K562 (cell line): ENCODE measurements around the gene ASCL2. TPM values are rescaled to one million over a fixed set of nuclear protein-coding genes. Genes with fewer than 3 reads are reported as not detected.

Source experiments
- JUN ChIP-seq, 2 experiments: sonication (generic) in 1 of 2; formaldehyde crosslinking in 1 of 2; IDR thresholded peaks; 2 replicates each; pipeline versions ENCODE4 v1.6.1 to v1.8.0; 2012 to 2022; ENCODE audit warnings: borderline replicate concordance in 2 of 2, mild to moderate bottlenecking in 2 of 2, improper control_type of control experiment in 1 of 2, low read depth in 1 of 2, low read length in 1 of 2, missing genetic modification reagents in 1 of 2
- NBN ChIP-seq: fragments of 450-650 bp; IDR thresholded peaks from 2 replicates; pipeline ENCODE4 v1.6.1; 2016; ENCODE audit warnings: low read depth, mild to moderate bottlenecking
- PHF8 ChIP-seq: fragments of 200-600 bp; sonication (generic); IDR thresholded peaks from 2 replicates; pipeline ENCODE4 v1.6.1; 2012; ENCODE audit warnings: mixed run types, mild to moderate bottlenecking, inconsistent platforms, low read length, moderate library complexity, borderline replicate concordance
- POLR2G ChIP-seq: fragments of 200-400 bp; formaldehyde crosslinking; IDR thresholded peaks from 2 replicates; pipeline ENCODE4 v1.6.1; 2017; ENCODE audit warnings: low read depth, mild to moderate bottlenecking, antibody characterized with exemption, low read length, moderate library complexity
- SPI1 ChIP-seq: IDR thresholded peaks from 2 replicates; pipeline ENCODE4 v1.6.1; 2011; ENCODE audit warnings: low read depth, low read length, control low read depth, borderline replicate concordance
- ZNF140 ChIP-seq: fragments of 250-450 bp; sonication (Bioruptor Pico); IDR thresholded peaks from 2 replicates; pipeline ENCODE4 v1.8.0; 2021; ENCODE audit warnings: moderate library complexity, mild to moderate bottlenecking, inconsistent platforms
- ZNF197 ChIP-seq: fragments of 200-800 bp; sonication (Bioruptor generic); IDR thresholded peaks from 2 replicates; pipeline ENCODE4 v1.6.1; 2016; ENCODE audit warnings: low read depth, missing genetic modification characterization, missing compliant biosample characterization
- polyA plus RNA-seq, 8 experiments: library from polyadenylated mRNA; depleted of rRNA in 4 of 8; stranded (reverse) in 5 of 8; unstranded in 3 of 8; fragments of >200 nt; fragmentation: Nextera tagmentation in 2 of 8; fragmentation: Illumina TruSeq in 1 of 8; extraction: Ambion mirVana in 2 of 8; extraction: Trizol in 1 of 8; gene quantifications; 2 replicates each; pipeline versions ENCODE4 v1.2.1 to v1.2.3, GENCODE V29; 2011 to 2014; ENCODE audit warnings: inconsistent platforms in 1 of 8, missing spikeins in 1 of 8
- total RNA-seq, 7 experiments: library from RNA; depleted of rRNA in 6 of 7; stranded (reverse); fragments of >200 nt in 6 of 7; fragmentation: Illumina TruSeq in 2 of 7; extraction: Trizol in 2 of 7; gene quantifications; 2 replicates each; pipeline versions ENCODE4 v1.2.1 to v1.2.3, GENCODE V29; 2011 to 2021; ENCODE audit warnings: low replicate concordance in 1 of 7
- TF ChIP-seq, protein P1 (sequence below): fragments of 450-650 bp; IDR thresholded peaks from 2 replicates; pipeline ENCODE4 v1.7.0; 2016; ENCODE audit warnings: borderline replicate concordance
- TF ChIP-seq, protein P2 (sequence below): fragments of 250-450 bp; sonication (Bioruptor Pico); IDR thresholded peaks from 2 replicates; pipeline ENCODE4 v1.9.0; 2021; ENCODE audit warnings: mild to moderate bottlenecking, inconsistent platforms
- TF ChIP-seq, protein P3 (sequence below): fragments of 450-650 bp; IDR thresholded peaks from 2 replicates; pipeline ENCODE4 v1.6.1; 2016; ENCODE audit warnings: antibody characterized with exemption
- TF ChIP-seq, protein P4 (sequence below): fragments of 250-450 bp; sonication (Bioruptor Pico); IDR thresholded peaks from 2 replicates; pipeline ENCODE4 v1.8.0; 2022; ENCODE audit warnings: moderate library complexity, mild to moderate bottlenecking, inconsistent platforms
- TF ChIP-seq, protein P5 (sequence below): sonication (generic); formaldehyde crosslinking; IDR thresholded peaks from 2 replicates; pipeline ENCODE4 v1.8.1; 2023; ENCODE audit warnings: missing genetic modification reagents, mild to moderate bottlenecking, borderline replicate concordance
- TF ChIP-seq, protein P6 (sequence below): IDR thresholded peaks from 2 replicates; pipeline ENCODE4 v1.6.1; 2011; ENCODE audit not compliant: insufficient read length; ENCODE audit errors: extremely low read depth

ASCL2 gene
- total and polyA plus RNA-seq, 9 of the 15 experiments (the other 6 are each of a cell fraction or from before 2014, with no cell fraction given) = 0.11 to 1.4 (median 0.36) TPM; not detected in 2

DNA sequence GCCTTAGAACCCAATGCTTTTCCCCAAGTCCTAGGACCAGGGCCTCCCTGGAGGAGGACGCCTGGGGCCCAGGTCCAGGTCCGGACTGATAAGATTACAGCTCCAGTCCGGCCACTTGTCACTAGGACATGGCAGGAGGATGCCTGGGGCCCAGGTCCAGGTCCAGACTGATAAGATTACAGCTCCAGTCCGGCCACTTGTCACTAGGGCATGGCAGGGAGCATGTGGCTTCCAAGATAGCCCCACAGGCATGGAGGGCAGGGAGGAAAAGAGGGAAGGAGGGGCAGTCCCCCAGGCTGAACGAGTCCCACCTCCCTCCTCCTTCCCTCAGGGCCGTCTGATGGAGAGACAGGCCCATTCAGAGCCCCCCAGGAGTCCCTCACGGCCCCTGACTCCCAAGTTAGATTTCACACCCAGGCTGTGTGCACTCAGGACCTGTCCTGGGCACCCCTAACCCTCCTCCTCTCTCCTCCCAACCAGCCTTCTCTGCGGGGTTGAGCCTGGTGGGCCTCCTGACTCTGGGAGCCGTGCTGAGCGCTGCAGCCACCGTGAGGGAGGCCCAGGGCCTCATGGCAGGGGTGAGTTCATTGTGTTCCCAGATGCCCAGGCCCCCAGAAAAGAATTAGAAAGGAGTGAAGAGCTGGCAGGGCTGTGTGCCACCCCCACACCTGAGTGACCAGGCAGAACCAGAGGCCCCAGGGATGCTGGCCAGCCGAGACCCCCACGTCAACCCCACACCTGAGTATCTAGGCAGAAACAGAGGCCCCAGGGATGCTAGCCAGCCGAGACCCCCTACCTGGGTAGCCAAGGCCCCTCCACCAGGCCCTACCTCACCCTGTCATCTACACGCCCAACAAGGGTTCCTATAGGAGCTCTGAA is 33.5 kb upstream of the ASCL2 start (continued):
- TF ChIP-seq, protein P1, sequence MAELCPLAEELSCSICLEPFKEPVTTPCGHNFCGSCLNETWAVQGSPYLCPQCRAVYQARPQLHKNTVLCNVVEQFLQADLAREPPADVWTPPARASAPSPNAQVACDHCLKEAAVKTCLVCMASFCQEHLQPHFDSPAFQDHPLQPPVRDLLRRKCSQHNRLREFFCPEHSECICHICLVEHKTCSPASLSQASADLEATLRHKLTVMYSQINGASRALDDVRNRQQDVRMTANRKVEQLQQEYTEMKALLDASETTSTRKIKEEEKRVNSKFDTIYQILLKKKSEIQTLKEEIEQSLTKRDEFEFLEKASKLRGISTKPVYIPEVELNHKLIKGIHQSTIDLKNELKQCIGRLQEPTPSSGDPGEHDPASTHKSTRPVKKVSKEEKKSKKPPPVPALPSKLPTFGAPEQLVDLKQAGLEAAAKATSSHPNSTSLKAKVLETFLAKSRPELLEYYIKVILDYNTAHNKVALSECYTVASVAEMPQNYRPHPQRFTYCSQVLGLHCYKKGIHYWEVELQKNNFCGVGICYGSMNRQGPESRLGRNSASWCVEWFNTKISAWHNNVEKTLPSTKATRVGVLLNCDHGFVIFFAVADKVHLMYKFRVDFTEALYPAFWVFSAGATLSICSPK = no peak
- TF ChIP-seq, protein P2, sequence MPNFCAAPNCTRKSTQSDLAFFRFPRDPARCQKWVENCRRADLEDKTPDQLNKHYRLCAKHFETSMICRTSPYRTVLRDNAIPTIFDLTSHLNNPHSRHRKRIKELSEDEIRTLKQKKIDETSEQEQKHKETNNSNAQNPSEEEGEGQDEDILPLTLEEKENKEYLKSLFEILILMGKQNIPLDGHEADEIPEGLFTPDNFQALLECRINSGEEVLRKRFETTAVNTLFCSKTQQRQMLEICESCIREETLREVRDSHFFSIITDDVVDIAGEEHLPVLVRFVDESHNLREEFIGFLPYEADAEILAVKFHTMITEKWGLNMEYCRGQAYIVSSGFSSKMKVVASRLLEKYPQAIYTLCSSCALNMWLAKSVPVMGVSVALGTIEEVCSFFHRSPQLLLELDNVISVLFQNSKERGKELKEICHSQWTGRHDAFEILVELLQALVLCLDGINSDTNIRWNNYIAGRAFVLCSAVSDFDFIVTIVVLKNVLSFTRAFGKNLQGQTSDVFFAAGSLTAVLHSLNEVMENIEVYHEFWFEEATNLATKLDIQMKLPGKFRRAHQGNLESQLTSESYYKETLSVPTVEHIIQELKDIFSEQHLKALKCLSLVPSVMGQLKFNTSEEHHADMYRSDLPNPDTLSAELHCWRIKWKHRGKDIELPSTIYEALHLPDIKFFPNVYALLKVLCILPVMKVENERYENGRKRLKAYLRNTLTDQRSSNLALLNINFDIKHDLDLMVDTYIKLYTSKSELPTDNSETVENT (CRISPR knock-in tag) = no peak
- TF ChIP-seq SPI1 = no peak
- TF ChIP-seq ZNF197 (CRISPR knock-in tag) = peak; percentile 83
- TF ChIP-seq, protein P3, sequence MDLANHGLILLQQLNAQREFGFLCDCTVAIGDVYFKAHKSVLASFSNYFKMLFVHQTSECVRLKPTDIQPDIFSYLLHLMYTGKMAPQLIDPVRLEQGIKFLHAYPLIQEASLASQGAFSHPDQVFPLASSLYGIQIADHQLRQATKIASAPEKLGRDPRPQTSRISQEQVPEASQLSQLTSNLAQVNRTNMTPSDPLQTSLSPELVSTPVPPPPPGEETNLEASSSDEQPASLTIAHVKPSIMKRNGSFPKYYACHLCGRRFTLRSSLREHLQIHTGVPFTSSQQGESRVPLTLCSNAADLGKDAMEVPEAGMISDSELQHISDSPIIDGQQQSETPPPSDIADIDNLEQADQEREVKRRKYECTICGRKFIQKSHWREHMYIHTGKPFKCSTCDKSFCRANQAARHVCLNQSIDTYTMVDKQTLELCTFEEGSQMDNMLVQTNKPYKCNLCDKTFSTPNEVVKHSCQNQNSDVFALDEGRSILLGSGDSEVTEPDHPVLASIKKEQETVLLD = peak; percentile 67
- TF ChIP-seq ZNF140 (CRISPR knock-in tag) = no peak
- TF ChIP-seq, protein P4, sequence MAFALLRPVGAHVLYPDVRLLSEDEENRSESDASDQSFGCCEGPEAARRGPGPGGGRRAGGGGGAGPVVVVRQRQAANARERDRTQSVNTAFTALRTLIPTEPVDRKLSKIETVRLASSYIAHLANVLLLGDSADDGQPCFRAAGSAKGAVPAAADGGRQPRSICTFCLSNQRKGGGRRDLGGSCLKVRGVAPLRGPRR (CRISPR knock-in tag) = no peak
- TF ChIP-seq, protein P5, sequence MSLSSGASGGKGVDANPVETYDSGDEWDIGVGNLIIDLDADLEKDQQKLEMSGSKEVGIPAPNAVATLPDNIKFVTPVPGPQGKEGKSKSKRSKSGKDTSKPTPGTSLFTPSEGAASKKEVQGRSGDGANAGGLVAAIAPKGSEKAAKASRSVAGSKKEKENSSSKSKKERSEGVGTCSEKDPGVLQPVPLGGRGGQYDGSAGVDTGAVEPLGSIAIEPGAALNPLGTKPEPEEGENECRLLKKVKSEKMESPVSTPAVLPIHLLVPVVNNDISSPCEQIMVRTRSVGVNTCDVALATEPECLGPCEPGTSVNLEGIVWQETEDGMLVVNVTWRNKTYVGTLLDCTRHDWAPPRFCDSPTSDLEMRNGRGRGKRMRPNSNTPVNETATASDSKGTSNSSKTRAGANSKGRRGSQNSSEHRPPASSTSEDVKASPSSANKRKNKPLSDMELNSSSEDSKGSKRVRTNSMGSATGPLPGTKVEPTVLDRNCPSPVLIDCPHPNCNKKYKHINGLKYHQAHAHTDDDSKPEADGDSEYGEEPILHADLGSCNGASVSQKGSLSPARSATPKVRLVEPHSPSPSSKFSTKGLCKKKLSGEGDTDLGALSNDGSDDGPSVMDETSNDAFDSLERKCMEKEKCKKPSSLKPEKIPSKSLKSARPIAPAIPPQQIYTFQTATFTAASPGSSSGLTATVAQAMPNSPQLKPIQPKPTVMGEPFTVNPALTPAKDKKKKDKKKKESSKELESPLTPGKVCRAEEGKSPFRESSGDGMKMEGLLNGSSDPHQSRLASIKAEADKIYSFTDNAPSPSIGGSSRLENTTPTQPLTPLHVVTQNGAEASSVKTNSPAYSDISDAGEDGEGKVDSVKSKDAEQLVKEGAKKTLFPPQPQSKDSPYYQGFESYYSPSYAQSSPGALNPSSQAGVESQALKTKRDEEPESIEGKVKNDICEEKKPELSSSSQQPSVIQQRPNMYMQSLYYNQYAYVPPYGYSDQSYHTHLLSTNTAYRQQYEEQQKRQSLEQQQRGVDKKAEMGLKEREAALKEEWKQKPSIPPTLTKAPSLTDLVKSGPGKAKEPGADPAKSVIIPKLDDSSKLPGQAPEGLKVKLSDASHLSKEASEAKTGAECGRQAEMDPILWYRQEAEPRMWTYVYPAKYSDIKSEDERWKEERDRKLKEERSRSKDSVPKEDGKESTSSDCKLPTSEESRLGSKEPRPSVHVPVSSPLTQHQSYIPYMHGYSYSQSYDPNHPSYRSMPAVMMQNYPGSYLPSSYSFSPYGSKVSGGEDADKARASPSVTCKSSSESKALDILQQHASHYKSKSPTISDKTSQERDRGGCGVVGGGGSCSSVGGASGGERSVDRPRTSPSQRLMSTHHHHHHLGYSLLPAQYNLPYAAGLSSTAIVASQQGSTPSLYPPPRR (CRISPR knock-in tag) = peak; percentile 91
- TF ChIP-seq PHF8 = no peak
- TF ChIP-seq, protein P6, sequence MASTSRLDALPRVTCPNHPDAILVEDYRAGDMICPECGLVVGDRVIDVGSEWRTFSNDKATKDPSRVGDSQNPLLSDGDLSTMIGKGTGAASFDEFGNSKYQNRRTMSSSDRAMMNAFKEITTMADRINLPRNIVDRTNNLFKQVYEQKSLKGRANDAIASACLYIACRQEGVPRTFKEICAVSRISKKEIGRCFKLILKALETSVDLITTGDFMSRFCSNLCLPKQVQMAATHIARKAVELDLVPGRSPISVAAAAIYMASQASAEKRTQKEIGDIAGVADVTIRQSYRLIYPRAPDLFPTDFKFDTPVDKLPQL = no peak
- TF ChIP-seq NBN = peak; percentile 29; the same call in 1 of the 2 replicates
- TF ChIP-seq JUN (IDR thresholded peaks at IDR 0.05; ENCODE audit: borderline replicate concordance, low read depth, low read length) = no peak
- TF ChIP-seq JUN (CRISPR knock-in tag; IDR thresholded peaks at IDR 0.05; ENCODE audit: borderline replicate concordance) = no peak
- no peak for TF ChIP-seq POLR2G
